Medulla oblongata (tissue), 1 donor: Measurements from ENCODE around the gene EPSTI1.

Experiments
- DNase-seq: peaks from one replicate; pipeline ENCODE4 v3.0.0-alpha.2; 2015; ENCODE audit errors: extremely low spot score

EPSTI1 gene

GRCh38 chr13:42849200-42849599, 142.8 kb downstream of the EPSTI1 start:
- no peak for DNase-seq

GRCh38 chr13:42847891-42848663, 144.0 kb downstream of the EPSTI1 start:
- DNase-seq: no peak

GRCh38 chr13:42836930-42837690, 154.9 kb downstream of the EPSTI1 start:
- DNase-seq: peak; percentile 5
